Heart right ventricle (tissue), 16 donors: ENCODE measurements around the gene ARHGEF17. TPM values are rescaled to one million over a fixed set of nuclear protein-coding genes. Genes with fewer than 3 reads are reported as not detected.

Source experiments
- ATAC-seq, 8 donors: fragments of 200-7000 bp; cut with Tn5 transposase; one replicate each; pipeline ENCODE4 v1.9.1; 2020; ENCODE audit warnings: mild to moderate bottlenecking in 8 of 8, moderate library complexity in 8 of 8, moderate number of reproducible peaks in 1 of 8
- DNase-seq, 2 donors: peaks; one replicate each; pipeline ENCODE4 v3.0.0-alpha.2; 2020
- H3K27ac ChIP-seq, 10 donors: fragments of 200-600 bp; sonication (generic) in 2 of 10; one replicate each; pipeline versions ENCODE4 v1.5.0 to v1.8.0; 2020 to 2022; ENCODE audit warnings: mild to moderate bottlenecking in 3 of 10
- H3K27me3 ChIP-seq, 7 donors: fragments of 200-600 bp; one replicate each; pipeline ENCODE4 v1.8.0; 2021 to 2022; ENCODE audit warnings: mild to moderate bottlenecking in 2 of 7
- H3K36me3 ChIP-seq, 9 donors: fragments of 200-600 bp; sonication (generic) in 1 of 9; one replicate each; pipeline versions ENCODE4 v1.5.0 to v1.8.0; 2020 to 2022; ENCODE audit warnings: mild to moderate bottlenecking in 2 of 9
- H3K4me1 ChIP-seq, 9 donors: fragments of 200-600 bp; sonication (generic) in 1 of 9; one replicate each; pipeline versions ENCODE4 v1.5.0 to v1.8.0; 2020 to 2022; ENCODE audit warnings: mild to moderate bottlenecking in 4 of 9
- H3K4me3 ChIP-seq, 10 donors: fragments of 200-600 bp; sonication (generic) in 2 of 10; one replicate each; pipeline versions ENCODE4 v1.5.0 to v1.8.0; 2020 to 2022; ENCODE audit warnings: mild to moderate bottlenecking in 7 of 10, moderate library complexity in 2 of 10
- H3K9me3 ChIP-seq, 11 donors: fragments of 200-600 bp in 10 of 11; sonication (generic) in 2 of 11; one replicate each; pipeline versions ENCODE4 v1.5.0 to v1.8.0; 2013 to 2022; ENCODE audit warnings: mild to moderate bottlenecking in 2 of 11, control low read depth in 1 of 11, moderate library complexity in 1 of 11
- WGBS, 2 donors: extraction: QIAGEN DNeasy Blood & Tissue Kit; methylation state at CpG; one replicate each; pipeline ENCODE4 v1.1.7; 2013; ENCODE audit warnings: inconsistent platforms in 1 of 2; 5-methylcytosine and 5-hydroxymethylcytosine counted together
- intact Hi-C, 10 donors: fragments of 100-400 bp; cut with DNase I; formaldehyde crosslinking; loops; one replicate each; pipeline versions ENCODE4 v1.11.1 to v1.14.2; 2022
- polyA plus RNA-seq, 2 donors: library from polyadenylated mRNA; stranded (reverse); fragments of 200-250 nt; gene quantifications; one replicate each; pipeline ENCODE4 v1.2.3, GENCODE V29; 2013
- total RNA-seq, 10 donors: library from RNA; stranded (reverse); fragmentation: NEBNext Ultra II Directional in 3 of 10; extraction: Animal tissue kit (Norgen Biotek cat#: 25700) in 3 of 10; gene quantifications; one replicate each; pipeline versions ENCODE4 v1.2.1 to v1.2.4, GENCODE V29; 2021 to 2023
- TF ChIP-seq, protein P1 (sequence below), 9 donors: fragments of 200-600 bp; sonication (generic) in 2 of 9; IDR thresholded peaks; one replicate each; pipeline versions ENCODE4 v1.5.0 to v1.8.0; 2021 to 2022; ENCODE audit warnings: antibody characterized with exemption in 9 of 9, mild to moderate bottlenecking in 5 of 9, moderate library complexity in 1 of 9
- donor health status: Arrhythmogenic right ventricular cardiomyopathy.
- donor health status: ischemic (EF 13 %, LVEDD 7.1; RV severe dilation, severe dysfunction).
- donor health status: healthy with polysubstance abuse.
- donor health status: DM: no; HTN: yes; CAD: no.
- donor health status: DM: no; HTN: no; CAD: no.
- donor health status: ischemic (EF 25% LVEDD 6.9; RV normal size, moderate dysfunction).
- donor health status: ischemic (EF 25% LVEDD 5.7; RV mildly dilated, moderate dysfunction).
- donor health status: healthy.
- donor health status: DM: yes; HTN: yes; CAD: no.
- donor health status: Ischemic cardiomyopathy.
- donor health status: ischemic (EF 35%, LVEDD 5.7; RV mildly dilated, moderate dysfunction).
- donor health status: nonischemic (EF 11% LVEDD 7.7; RV severe dilation, severe dysfunction).
- donor health status: DM: yes; HTN: yes; CAD: no.
- donor health status: PGD.
- donor health status: ischemic (EF 29% LVEDD 5.4; RV normal size, mild dysfunction).
- donor health status: nonischemic (EF 23%, LVEDD 6.1; RV moderate dilation, normal function).

ARHGEF17 gene
- total and polyA plus RNA-seq, 12 donors = 38.6 to 67.4 (median 51.2) TPM

- peaks cover 0 to 20% (median 0%) of the 10 kb centered on the region in 9 donors for H3K36me3 ChIP-seq
- peaks cover 5 to 58% (median 39%) of the 10 kb centered on the region in 9 donors for H3K4me1 ChIP-seq
- peaks cover 0 to 23% (median 0%) of the 10 kb centered on the region in 7 donors for H3K27me3 ChIP-seq
- H3K9me3 ChIP-seq = no peaks in the 10 kb centered on the region
- peak; percentile 98 for DNase-seq
- peak overlapping the region; percentile 95 to 100 (median 98) for H3K27ac ChIP-seq
- intact Hi-C loops = loop anchor here in 9 of 10 donors (1.0 to 10.0 kb wide), 11 partner anchors 15 to 353 kb away; partner anchors contain the start of gene RELT (in 1 of the 9)
- TF ChIP-seq, protein P1, sequence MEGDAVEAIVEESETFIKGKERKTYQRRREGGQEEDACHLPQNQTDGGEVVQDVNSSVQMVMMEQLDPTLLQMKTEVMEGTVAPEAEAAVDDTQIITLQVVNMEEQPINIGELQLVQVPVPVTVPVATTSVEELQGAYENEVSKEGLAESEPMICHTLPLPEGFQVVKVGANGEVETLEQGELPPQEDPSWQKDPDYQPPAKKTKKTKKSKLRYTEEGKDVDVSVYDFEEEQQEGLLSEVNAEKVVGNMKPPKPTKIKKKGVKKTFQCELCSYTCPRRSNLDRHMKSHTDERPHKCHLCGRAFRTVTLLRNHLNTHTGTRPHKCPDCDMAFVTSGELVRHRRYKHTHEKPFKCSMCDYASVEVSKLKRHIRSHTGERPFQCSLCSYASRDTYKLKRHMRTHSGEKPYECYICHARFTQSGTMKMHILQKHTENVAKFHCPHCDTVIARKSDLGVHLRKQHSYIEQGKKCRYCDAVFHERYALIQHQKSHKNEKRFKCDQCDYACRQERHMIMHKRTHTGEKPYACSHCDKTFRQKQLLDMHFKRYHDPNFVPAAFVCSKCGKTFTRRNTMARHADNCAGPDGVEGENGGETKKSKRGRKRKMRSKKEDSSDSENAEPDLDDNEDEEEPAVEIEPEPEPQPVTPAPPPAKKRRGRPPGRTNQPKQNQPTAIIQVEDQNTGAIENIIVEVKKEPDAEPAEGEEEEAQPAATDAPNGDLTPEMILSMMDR (IDR thresholded peaks at IDR 0.05) = peak; percentile 70 to 87 (median 81)
- ATAC-seq = peak; percentile 64 to 78 (median 74)
- peak overlapping the region; percentile 63 to 88 (median 74) for H3K4me3 ChIP-seq
- 0% methylated on average over 54 to 56 of the region's 56 CpGs for WGBS, 2 donors
These were observed 613 bp upstream of the ARHGEF17 start for GRCh38 chr11:73307323-73308002.

GRCh38 chr11:73308961-73309919 lies 1.2 kb downstream of the ARHGEF17 start:
- ATAC-seq (peak; percentile 68 to 86 (median 74)), DNase-seq (peak; percentile 91 to 92)
- Histone ChIP-seq H3K27me3 (peaks cover 0 to 23% (median 0%) of the 10 kb centered on the region in 7 donors), H3K36me3 (peaks cover 0 to 20% (median 0%) of the 10 kb centered on the region in 9 donors), H3K4me3 (peak overlapping the region; percentile 63 to 88 (median 74)), H3K27ac (peak overlapping the region; percentile 95 to 100 (median 98)), H3K4me1 (peaks cover 15 to 76% (median 56%) of the 10 kb centered on the region in 9 donors), H3K9me3 (no peaks in the 10 kb centered on the region)
- TF ChIP-seq, protein P1 (IDR thresholded peaks at IDR 0.05) = peak in 1 of 9 donors; percentile 4
- intact Hi-C loops = loop anchor here in 5 of 10 donors (2.0 to 10.0 kb wide), 5 partner anchors 14 to 88 kb away; partner anchors contain the start of gene RELT (in 1 of the 5)
- 3 to 4% methylated on average over 69 to 78 of the region's 78 CpGs for WGBS, 2 donors

DNA sequence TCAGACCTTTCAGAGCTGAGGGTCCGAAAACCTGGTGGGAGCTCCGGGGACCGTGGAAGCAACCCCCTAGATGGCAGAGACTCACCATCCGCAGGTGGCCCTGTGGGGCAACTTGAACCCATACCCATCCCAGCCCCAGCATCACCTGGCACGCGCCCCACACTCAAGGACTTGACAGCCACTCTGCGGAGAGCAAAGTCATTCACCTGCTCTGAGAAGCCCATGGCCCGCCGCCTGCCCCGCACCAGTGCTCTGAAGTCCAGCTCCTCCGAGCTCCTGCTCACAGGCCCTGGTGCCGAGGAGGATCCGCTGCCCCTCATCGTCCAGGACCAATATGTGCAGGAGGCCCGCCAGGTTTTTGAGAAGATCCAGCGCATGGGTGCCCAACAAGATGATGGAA lies 2.0 kb downstream of the ARHGEF17 start:
- peak overlapping the region; percentile 63 to 88 (median 74) for H3K4me3 ChIP-seq
- peaks cover 0 to 20% (median 0%) of the 10 kb centered on the region in 9 donors for H3K36me3 ChIP-seq
- H3K4me1 ChIP-seq = peaks cover 21 to 84% (median 65%) of the 10 kb centered on the region in 9 donors
- no peaks in the 10 kb centered on the region for H3K9me3 ChIP-seq
- H3K27ac ChIP-seq = peak overlapping the region; percentile 95 to 100 (median 98)
- TF ChIP-seq, protein P1 (IDR thresholded peaks at IDR 0.05) = no peak
- ATAC-seq = no peak
- 62 to 66% methylated on average over 16 of the region's 16 CpGs for WGBS, 2 donors
- peaks cover 0 to 23% (median 0%) of the 10 kb centered on the region in 7 donors for H3K27me3 ChIP-seq
- DNase-seq = no peak
- intact Hi-C loops = no loop called here
